Glutamatergic neuron (in vitro differentiated cells): ENCODE measurements around the gene LINC01488. TPM values are rescaled to one million over a fixed set of nuclear protein-coding genes. Genes with fewer than 3 reads are reported as not detected.
A peak's percentile ranks its signal among the peaks of the same experiment; 100 is the strongest.

Experiments used
- DNase-seq: peaks from one replicate; pipeline ENCODE4 v3.0.0; 2022
- H3K27ac Mint-ChIP-seq: one replicate; pipeline ENCODE4 v1.8.0; 2020; ENCODE audit warnings: mild to moderate bottlenecking, mixed read lengths, inconsistent platforms; ENCODE audit not compliant: unreplicated experiment
- H3K27me3 Mint-ChIP-seq: one replicate; pipeline ENCODE4 v1.8.0; 2020; ENCODE audit warnings: mild to moderate bottlenecking, moderate library complexity, mixed read lengths, inconsistent platforms; ENCODE audit not compliant: unreplicated experiment
- H3K36me3 Mint-ChIP-seq: one replicate; pipeline ENCODE4 v1.8.0; 2020; ENCODE audit warnings: mild to moderate bottlenecking, mixed read lengths, inconsistent platforms; ENCODE audit not compliant: unreplicated experiment
- H3K4me1 Mint-ChIP-seq: one replicate; pipeline ENCODE4 v1.8.0; 2020; ENCODE audit warnings: mild to moderate bottlenecking, low read depth, mixed read lengths, inconsistent platforms; ENCODE audit not compliant: unreplicated experiment
- H3K4me3 Mint-ChIP-seq: one replicate; pipeline ENCODE4 v1.8.0; 2020; ENCODE audit warnings: mild to moderate bottlenecking, mixed read lengths, inconsistent platforms; ENCODE audit not compliant: unreplicated experiment
- H3K9me3 Mint-ChIP-seq: one replicate; pipeline ENCODE4 v1.8.0; 2020; ENCODE audit warnings: mild to moderate bottlenecking, moderate library complexity, mixed read lengths, inconsistent platforms; ENCODE audit not compliant: unreplicated experiment
- total RNA-seq: library from RNA; stranded (reverse); fragmentation: NEBNext Ultra II Directional; extraction: Animal tissue kit (Norgen Biotek cat#: 25700); gene quantifications from one replicate; pipeline ENCODE4 v1.2.1, GENCODE V29; 2021; ENCODE audit not compliant: unreplicated experiment
- TF ChIP-seq, protein P1 (sequence below): fragments of 200-600 bp; sonication (generic); IDR thresholded peaks from one replicate; pipeline ENCODE4 v1.5.0; 2021; ENCODE audit not compliant: partially characterized antibody, unreplicated experiment

Gene LINC01488
- total RNA-seq, 1 donor from 2014 or later: not detected

DNA sequence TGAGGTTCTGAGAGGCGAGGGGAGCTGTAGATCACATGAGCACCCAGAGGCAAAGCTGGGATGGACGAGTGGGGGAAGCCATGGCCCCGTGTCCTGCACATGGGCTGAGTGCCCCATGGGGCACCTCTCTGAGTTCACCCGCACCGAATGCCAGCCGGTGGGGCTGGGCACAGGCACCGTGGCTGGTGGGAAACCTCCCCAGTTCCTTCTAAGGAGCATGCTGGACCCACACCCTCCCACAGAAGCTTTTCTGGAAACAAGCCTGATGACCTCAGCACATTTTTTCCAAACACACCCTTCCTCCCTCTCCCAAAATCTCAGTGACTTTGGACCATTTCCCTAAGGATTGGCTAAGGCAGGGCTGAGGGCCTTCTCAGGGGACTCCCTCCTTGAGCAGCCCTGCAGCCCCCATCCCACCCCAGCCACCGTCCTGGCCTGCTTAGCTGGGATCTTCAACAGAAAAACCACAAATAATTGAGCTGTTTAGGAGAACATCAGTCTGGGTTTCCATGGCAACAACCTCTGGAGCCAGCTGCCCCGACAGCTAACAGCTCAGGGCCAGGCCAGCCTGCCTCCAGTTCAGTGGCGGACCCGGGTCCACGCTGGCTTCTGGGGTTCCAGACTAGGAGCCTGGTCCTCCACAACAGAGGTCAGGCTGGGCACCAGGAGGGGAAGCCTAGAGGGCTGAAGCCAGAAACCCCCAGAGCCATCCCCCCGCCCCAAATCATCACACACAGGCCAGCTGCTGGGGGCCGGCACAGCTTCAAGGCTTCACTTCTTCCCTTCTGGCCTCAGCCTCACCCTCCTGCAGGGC, 18.1 kb upstream of the LINC01488 start:
- TF ChIP-seq, protein P1, sequence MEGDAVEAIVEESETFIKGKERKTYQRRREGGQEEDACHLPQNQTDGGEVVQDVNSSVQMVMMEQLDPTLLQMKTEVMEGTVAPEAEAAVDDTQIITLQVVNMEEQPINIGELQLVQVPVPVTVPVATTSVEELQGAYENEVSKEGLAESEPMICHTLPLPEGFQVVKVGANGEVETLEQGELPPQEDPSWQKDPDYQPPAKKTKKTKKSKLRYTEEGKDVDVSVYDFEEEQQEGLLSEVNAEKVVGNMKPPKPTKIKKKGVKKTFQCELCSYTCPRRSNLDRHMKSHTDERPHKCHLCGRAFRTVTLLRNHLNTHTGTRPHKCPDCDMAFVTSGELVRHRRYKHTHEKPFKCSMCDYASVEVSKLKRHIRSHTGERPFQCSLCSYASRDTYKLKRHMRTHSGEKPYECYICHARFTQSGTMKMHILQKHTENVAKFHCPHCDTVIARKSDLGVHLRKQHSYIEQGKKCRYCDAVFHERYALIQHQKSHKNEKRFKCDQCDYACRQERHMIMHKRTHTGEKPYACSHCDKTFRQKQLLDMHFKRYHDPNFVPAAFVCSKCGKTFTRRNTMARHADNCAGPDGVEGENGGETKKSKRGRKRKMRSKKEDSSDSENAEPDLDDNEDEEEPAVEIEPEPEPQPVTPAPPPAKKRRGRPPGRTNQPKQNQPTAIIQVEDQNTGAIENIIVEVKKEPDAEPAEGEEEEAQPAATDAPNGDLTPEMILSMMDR: no peak
- Mint-ChIP-seq H3K4me3 (no peak overlapping the region), H3K27me3 (peaks cover 11% of the 10 kb centered on the region), H3K9me3 (no peaks in the 10 kb centered on the region), H3K27ac (no peak overlapping the region), H3K4me1 (peaks cover 9% of the 10 kb centered on the region), H3K36me3 (peaks cover 4% of the 10 kb centered on the region)
- peak; percentile 57 for DNase-seq

GRCh38 chr11:69463995-69464960, 17.2 kb upstream of the LINC01488 start:
- H3K4me1 Mint-ChIP-seq: peaks cover 9% of the 10 kb centered on the region
- no peak overlapping the region for H3K27ac Mint-ChIP-seq
- H3K9me3 Mint-ChIP-seq: no peaks in the 10 kb centered on the region
- peaks cover 11% of the 10 kb centered on the region for H3K27me3 Mint-ChIP-seq
- peaks cover 4% of the 10 kb centered on the region for H3K36me3 Mint-ChIP-seq
- H3K4me3 Mint-ChIP-seq: no peak overlapping the region
- TF ChIP-seq, protein P1: no peak
- no peak for DNase-seq

DNA sequence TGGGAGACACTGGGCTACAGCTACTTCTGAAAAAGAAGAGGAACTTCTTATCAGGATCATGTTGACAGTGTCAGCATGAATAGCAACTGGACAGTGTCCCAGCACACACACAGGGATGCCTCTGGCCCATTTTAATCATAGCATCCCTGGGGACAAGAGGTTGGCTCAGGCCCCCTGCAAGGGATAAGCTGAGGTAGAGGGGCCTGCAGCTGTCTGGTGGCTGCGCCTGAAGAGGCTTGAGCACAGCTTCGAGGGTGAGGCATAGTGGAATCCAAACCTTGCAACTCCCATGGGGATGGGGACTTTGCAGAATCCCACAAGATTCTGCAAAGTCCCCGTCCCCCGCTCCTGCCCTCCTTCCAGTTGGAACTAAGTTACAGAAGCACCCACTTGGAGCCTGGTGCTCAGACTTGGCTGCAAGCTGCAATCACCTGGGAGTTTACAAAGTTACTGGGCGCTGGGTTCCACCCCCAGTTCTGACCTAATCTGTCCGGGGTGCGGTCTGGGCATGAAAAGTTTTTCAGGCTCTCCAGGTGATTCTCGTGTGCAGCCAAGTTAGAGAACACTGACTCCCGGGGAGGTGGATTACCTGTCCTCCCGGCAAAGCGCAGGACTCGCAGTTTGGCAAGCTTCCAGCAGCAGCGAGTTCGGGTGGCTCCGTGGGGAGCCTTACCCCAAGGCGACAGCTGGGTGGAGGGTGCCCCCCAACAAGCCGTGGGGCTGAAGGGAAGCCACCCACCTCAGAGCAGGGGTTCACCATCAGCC, 16.0 kb upstream of the LINC01488 start:
- no peaks in the 10 kb centered on the region for H3K9me3 Mint-ChIP-seq
- H3K36me3 Mint-ChIP-seq: peaks cover 4% of the 10 kb centered on the region
- no peak for DNase-seq
- H3K4me3 Mint-ChIP-seq: no peak overlapping the region
- H3K27me3 Mint-ChIP-seq: peaks cover 11% of the 10 kb centered on the region
- no peak overlapping the region for H3K27ac Mint-ChIP-seq
- TF ChIP-seq, protein P1: no peak
- H3K4me1 Mint-ChIP-seq: peaks cover 9% of the 10 kb centered on the region

DNA sequence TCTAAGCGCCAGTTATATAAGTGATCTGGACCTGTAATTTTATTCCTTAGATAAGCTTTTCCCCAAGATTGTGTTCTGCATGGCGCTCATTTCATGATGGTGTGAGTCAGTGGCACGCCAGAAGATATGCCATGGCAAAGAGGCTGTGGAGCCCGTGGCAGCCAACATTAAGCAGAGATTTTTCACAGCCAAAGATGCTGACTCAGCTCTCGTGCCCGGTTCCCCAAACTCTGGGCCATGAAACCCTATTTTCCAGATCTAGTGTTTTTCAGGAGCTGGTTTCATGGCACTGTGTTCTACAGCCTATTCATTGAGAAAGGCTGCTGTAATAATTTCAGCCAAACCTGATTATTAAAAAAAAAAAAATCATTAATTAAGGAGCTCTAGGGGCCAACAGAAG, 15.4 kb upstream of the LINC01488 start:
- Mint-ChIP-seq H3K27me3 (peaks cover 11% of the 10 kb centered on the region), H3K36me3 (peaks cover 4% of the 10 kb centered on the region), H3K4me3 (no peak overlapping the region), H3K27ac (no peak overlapping the region), H3K9me3 (no peaks in the 10 kb centered on the region), H3K4me1 (peaks cover 9% of the 10 kb centered on the region)
- no peak for DNase-seq
- TF ChIP-seq, protein P1: no peak
